NCI-H774 (cell line): ENCODE data around the gene CLUH.
"Not testable (repeated sequence)": the region's sequence is repeated elsewhere in the genome, so short reads cannot be mapped to it uniquely, and the experiment has no call there.

Experiments used
- DNase-seq: peaks from one replicate; lab custom pipeline; 2025; lab: John Stamatoyannopoulos, UW

The CLUH gene

DNA sequence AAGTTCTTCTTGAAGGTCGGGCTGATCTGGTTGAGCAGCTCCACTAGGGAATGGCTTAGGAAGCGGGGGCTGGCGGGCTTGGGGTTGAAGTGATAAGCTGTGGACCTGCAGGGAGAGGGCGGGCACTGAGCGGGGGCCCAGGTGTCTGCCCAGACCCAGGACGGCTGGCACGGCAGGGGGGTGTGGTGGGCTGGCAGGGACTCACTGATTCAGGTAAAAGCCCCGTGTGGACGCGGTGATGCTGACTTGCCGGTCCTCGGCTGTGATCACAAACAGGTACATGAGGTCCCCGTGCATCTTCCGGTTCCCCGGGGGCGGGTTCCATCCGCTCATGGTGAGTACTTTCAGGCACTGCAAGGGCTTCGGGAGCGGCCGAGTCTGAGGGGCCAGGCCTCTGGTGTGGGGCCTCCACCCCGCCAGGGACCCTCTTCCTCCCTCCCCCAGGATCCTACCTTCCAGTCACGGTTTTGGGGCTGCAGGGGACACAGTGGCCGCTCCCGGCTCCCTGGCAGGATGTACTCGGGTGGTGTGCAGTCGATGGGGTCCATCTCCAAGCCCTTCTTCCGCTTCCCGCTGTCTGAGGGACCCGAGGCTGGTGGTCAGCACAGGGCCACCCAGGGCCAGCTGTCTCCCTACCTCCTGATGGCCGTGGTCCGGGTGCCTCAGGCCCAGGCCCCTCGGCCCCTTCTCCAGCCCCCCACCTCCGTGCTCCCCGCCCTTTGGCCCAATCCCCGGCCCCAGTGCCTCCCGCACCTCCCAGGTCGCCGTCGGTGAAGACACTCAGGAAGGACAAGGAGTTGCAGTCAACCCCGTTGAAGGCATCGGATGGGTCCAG lies 10.2 kb downstream of the CLUH start:
- no peak for DNase-seq

DNA sequence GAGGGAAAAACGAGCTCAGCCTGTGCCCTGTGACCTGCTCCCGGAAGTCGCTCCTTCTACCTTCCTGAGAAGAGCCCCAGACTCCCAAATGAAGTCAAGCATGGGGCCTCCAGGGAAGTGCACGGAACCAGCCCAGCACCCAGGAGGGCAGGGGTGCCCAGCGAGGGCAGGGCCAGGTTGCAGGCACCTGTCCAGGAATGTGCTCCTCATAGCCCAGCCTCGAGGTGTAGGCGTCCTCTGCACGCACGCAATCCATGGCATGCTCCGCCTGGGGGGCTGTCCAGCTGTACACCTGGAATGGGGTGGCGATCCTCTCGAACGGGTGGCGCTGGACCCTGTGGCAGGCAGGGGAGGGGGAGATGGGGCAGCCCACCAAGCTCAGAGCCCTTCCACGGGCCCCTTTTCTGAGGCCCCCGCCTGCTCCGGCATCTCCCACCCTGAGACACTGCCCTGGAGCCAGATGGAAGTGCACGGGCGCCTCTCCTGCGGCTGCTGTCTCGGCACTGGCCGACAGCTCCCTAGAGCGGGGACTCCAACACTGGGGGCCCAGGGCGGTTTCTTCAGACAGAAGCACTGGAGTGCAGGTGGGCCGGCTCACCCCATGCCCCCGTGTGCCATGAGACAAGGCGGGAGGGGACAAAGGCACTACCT lies 10.9 kb downstream of the CLUH start:
- no peak for DNase-seq

DNA sequence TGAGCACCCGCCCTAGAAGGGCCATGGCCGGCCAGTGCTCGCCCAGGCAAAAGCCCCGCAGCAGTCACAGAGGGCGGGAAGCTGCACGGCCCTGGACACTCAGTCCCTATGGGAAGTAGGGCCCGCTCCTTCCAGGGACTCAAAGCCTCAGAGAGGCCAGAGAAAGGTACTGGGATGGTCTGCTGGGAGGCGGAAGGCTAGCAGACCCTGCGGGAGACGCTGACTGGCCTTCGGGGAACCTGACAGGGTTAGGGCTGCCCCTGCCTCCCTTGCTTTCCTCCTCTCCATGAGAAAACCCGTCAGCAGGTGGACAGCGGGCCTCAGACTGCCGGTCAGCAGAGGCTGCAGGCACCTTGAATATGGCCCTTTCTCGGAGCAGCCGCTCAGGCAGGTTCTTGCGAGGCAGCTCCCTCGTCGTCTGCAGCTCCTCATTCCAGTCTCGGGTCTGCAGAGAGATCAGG lies 11.5 kb downstream of the CLUH start:
- no peak for DNase-seq

DNA sequence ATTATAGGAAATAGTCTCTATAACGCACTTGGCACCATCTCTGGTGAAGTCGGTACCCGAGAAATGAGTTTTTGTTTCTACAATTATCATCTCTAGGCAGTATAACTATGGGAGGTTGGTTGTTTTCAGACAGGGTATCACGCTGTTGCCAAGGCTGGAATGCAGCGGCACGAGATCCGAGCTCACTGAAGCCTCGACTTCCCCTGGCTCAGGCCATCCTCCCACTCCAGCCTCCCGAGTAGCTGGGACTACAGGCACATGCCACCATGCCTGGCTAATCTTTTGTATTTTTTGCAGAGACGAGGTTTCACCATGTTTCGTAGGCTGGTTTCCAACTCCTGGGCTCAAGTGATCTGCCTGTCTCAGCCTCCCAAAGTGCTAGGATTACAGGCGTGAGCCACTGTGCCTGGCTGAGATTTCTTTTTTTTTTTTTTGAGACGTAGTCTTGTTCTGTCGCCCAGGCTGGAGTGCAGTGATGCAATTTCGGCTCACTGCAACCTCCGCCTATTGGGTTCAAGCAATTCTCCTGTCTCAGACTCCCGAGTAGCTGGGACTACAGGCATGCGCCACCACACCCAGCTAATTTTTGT lies 12.3 kb downstream of the CLUH start:
- DNase-seq = not testable (repeated sequence)

DNA sequence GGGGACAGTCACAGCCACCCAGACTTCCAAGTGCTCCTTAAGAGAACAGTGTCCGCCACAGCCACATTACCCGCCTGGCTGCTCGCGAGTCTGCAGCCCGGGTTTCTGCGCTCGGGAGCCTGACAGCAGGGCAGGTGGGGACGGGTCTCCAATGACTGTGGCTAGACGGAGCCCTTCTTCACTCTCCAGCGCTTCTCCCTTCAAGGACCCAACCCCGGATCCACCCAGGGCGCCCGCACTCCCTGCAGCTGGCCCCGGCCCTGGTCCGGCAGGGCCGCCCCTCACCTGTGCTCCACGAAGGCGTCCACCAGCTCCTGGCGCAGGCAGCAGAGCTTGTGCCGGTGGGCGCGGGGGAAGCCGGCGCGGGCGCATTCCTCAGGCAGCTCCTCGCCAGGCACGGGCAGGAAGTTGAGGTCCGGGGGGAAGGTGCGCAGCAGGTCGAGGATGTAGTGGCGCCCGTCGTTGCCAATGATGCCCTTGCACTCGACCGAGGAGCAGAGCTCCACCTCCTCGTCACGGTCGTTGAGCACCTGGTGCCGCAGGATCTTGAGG lies 13.9 kb downstream of the CLUH start:
- DNase-seq = no peak

DNA sequence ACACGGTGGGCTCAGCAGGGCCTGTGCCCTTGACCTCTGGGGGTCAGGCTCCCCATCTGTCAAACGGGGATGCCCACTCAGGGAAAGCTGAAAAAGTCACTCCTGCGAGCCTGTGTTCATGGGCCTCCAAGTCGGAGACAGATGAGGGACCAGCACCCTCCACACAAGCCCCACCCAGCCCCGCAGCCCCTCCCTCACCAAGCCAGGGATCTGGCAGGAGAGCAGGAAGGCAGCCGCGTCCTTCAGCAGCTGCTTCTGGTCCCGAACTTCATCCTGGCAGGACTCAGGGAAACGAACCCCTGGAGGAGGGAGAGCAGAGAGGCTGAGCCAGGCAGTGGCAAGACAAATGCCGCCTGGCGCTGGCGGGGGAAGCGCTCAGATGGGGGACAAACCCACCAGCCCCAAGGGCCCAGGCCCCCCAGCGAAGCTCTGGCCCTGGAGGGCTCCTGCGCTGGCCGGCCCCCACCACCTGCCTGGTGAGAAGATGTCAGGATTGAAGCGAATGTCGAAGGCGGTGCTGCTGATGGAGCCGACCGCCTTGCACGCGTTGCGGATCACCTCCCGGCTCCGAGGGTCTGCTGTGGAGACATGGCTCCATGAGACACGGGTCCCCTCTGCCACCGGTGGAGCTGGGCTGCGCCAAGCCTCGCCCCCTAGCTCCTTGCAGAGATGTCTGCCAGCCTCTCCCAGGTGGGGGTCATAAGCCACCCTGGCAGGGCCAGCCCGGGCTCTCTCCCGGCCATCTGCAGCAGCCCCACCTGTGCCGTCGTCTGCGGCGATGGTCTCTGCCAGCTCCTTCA lies 15.4 kb downstream of the CLUH start:
- DNase-seq = no peak

DNA sequence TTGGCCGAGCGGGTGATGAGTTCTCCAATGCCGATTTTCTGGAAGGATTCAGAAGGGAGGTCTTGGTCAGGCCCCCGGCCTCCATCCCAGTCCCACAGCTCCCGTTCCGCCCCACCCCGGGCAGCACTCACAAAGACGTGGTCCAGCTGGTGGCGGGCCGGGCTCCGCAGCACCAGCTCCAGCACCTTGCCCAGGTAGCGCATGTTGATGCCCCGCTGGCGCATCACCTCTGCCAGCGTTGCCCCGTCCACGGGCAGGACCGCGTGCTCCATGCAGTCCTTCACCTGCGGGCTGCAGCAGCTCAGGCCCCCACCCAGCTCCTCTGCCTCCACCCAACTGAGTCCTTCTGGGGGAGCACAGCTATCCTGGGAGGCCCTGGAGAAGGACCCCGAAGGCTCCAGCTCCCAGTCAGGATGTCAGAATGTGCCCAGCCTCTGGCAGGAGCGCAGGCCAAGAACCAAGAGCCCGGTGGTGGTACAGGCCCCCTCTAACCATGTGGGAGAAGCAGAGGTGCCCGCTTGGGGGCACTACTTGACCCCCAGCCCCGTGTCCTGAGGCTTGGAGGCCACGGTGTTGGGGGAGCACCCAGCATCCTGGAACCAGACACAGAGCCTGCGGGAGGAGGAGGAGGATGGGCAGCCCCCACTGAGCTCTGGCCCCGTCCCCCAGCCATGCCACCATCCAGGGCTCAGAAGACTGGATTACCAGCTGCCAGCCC lies 16.2 kb downstream of the CLUH start:
- DNase-seq = no peak

DNA sequence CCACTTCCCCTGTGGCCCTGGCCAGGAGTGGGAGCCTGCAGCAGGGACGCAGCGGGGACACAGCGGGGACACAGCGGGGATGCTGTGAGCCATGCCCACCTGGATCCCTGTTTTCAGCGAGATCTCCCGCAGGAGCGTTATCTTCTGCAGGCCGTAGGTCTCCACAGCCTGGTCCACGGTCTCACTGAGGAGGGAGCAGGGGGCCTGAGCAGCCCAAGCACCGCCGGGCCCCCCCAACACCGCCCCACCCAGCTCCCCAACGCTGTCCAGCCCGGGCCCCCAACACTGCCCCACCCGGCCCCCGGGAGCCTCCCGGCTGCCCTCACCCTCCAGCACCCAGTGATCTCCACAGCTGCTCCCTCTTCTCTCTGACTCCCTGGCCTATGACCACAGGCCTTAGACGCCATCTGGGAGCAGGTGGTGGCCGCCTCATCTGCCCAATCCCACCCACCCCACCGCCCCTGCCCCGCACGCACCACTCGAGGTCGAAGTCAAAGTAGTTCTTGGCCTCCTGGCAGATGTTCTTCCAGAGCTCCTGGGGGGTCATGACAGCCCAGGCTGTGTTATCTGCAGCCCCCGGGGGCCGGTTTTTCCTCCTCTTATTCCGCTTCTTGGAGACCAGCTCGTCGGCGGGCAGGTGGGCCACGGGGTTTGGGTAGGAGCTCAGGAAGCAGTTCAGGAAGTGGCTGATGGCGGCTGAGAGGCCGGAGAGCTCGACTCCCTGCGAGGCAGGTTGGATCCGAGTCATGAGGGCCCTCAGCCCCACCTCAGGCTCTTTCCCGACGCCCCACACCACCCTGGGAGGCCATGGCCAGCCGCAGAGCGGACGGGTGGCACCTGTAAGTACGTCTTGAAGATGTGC lies 17.0 kb downstream of the CLUH start:
- DNase-seq = no peak

DNA sequence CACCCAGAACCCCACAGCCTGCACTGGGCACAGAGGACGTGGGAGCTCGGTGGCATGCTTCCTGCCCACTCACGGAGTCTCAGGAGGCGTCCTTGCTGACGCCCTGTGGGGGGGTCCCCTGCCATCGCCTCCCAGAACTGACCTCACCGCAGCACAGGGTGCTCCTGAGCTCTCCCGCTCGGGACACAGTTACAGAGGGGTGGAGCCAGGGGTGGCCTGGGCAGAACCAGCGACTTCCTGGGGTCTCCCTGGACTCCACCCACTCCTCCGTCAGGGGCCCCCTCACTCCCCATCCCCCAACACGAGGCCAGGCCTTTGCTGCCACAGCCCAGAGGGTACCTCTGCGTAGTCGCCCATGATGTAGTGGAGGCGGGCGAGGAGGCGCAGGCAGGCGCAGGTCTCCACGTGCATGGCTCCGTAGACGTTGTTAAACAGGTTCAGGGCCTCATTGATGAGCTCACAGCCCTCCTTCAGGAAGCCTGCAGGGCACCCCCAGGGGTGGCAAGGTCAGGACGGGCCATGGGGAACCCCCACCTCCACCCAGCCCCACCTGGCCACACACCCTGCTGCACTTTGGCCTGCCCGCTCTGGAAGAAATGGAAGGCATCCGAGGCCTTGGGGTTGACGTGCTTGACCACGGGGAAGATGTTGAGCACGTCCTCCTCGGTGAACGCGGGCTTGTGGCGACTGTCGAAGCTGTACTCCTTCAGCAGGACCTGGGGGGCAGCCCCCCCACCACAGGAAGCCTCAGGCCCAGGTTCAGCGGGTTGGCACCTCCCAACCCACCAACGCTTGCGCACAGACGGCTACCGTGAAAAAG lies 17.8 kb downstream of the CLUH start:
- DNase-seq = no peak

DNA sequence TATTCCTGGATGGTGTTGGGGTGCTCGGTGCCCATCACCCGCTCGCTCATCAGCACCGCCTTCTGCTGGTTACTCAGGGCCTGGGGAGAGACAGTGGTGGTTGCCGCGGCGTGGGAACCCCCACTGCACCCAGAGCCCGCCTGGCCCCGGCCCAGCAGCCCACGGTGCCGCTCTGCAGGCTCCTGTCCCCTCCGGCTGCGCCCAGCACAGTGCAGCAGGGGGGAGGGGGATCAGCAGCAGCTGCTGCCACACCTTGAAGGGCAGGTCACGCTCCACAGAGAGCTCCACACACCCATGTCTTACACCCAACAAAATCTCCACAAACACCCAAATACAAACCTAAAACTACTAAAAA lies 18.8 kb downstream of the CLUH start:
- DNase-seq = no peak

DNA sequence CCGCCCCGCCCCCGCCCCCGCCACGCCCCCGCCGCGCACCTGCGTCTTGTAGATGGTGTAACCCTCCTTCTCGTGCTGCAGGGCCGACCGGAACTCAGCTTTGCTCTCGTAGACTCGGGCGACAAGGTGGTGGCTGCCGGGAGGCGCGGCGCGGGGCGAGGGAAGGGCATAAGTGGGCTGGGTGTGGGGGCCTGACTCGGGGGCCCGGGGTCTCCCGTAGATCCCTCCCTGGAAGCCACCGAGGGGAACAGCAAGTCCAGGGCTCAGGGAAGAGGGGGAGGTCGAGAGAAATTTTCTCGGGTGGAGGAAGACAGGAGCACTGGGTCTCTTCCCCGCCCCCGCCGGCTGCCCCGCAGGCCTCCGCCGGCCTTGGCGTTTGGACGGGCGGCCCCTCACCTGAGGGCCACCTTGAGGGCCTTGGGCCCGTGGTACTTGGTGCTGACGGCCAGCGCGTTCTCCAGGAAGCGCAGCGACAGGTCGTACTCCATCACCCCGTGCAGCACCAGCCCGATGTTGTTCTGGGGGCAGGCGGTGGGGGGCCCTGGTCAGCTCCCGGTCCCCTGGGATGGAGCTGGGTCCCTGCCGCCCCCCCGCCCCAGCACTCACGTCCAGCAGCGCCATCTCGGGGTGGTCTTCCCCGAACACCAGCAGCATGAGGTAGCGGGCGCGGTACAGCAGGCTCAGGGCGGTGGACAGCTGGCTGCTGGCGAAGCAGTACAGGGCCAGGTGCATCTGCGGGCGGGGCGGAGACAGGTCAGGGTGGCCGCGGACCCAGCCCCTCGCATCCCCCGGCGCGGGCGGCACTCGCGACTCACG lies 19.4 kb downstream of the CLUH start:
- DNase-seq = no peak

DNA sequence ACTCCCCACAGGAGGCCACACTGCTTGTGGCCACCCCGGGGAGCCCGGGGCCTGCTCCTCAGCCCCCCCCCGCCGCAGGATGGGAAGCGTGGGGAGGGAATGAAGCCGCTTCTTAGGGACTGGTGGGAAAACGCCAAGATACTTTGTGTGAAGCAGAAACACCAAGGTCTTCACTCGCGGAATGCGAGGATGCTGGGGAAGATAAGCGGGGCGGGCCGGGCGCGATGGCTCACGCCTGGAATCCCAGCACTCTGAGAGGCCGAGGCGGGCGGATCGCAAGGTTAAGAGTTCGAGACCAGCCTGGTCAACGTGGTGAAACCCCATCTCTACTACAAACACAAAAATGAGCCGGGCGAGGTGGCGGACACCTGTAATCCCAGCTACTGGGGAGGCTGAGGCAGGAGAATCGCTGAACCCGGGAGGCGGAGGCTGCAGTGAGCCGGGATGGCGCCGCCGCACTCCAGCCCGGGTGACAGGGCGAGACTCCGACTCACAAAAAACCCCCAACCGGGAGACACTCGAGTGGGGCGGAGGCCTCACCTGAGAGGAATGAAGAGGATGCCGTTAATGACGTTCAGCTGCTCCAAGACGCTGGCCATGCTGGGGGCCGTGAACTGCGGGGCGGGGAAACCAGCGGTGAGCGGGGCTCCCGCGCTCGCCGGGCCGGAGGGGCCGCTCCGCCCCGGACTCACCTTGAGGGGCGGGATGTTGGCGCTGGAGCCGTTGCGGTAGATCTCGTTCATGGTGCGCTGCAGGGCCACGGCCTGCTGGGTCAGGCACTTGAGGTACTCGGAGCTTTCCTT lies 20.3 kb downstream of the CLUH start:
- DNase-seq = no peak

DNA sequence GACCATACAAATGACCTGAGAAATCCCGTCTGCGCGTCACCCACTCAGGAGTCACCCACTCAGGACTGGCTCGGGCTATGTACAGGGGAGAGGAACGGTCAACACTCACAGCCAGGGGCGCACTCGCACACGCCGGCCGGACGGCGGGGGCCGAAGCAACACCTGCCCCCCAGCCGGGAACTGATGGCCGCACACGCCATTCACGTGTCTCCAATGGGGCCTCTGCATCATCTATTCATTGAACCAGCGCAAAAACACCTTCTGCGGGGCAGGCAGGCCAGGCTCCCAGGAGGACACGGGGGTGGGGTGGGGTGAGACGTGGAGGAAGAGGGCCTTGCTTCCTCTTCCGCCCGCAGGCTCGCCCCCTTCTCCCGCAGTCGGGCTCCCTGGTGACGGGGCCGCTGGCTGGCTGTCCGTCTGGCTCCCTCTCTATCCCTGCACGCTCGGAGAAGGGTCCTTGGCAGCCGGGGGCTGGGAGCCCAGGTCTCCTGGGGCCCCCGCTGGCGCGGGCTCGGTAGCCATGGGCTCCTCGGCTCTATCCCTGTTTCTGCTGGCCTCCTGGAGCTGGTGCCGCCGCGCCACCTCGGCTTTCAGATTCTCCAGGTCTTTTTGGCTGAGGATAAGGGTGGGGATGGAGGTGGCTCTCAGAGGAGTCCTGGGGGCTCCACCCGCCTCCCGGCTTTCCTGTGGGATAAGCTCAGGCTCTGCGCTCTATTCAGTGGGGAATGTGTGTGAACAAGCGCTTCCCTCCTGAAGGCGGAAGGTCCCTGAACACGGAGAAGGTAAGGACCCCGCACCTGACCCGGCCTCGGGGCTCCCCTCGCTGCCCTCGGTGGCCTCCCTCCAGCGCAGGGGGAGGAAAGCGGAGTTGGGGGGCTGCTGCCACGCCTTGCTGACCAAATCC lies 21.1 kb downstream of the CLUH start:
- DNase-seq = no peak

DNA sequence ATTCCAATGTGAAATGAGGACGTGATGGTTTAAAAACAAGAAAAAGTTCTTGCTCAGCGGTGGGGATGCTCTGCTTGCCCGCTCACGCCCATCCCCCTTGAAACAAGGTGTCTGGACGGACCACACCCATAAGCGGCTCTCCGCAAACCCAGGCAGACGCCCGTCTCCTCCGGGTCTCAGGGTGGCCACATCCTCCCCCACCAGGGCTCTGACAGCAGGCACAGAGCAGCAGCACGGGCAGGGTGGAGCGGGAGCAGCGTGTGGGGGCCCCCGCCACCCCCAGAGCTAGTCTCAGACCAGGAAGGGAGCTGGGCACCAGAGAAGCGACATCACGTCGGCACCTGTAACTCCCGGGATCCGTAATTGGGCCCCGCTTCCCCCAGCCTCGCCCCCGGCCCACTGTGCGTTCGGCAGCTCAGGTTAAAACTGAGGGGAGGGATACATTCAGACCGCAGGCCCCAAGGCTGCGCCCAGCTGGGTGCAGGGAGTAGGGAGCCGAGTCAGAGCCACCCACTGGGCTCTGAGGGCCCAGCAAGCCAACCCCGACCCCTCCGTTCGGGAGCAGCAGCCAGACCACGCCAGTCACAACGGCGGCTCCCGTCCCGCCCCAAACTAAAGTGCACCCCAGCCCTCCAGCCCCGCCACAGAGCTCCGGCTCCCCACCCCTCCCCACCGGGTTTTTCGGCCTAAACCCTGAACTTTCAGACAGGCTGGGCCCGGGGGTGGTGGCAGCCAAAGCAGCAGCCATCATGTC lies 22.0 kb downstream of the CLUH start:
- no peak for DNase-seq

DNA sequence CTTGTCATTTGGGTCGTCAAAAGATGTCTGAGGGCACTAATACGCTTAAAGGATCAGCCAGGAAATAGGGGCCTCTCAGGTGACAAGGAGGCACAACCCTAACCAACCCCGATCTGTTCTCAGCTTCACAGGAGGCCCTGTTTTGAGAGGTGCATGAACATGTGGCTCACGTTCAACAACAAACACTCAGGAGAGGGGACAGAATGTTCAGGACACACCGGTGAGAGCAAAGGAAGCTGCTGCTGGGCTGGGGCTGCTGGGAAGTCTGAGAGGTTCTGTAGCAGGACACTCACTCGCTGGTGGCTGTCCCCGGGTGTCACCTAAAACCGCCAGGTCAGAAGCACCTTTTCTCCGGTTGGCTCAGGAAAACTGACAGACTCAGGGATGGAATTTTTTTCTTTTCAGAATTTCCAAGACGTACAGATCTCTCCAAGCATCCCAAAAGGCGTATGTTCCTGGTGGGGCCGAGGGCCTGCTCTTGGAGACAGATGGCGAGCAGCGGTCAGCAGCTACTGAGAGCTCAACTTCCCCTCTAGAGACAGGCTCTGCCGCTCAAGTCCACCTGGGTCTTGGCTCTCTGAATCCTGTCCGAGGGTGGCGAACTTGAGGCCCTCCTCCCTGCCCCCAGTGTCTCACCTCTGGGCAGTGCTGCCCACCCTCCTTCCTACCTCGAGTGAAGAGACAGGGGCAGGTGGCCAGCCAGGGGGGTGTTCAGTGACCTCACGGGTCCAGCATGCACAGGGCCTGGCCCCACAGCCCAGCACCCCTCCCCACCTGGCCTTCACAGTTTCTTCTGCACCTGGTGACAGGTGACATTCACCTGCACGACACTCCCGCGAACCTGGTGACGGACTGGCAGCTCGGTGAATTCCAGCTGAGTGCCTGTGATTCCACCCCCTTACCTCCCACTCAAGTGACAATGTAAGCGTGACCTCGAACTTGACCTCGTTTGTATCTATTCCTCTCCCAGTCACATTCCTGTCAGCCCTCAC lies 22.9 kb downstream of the CLUH start:
- no peak for DNase-seq
